Stomach (tissue), 4 donors: ENCODE data around the gene COX5B.

Experiments
- CTCF ChIP-seq, 7 experiments: fragments of 450-650 bp in 4 of 7; fragments of 200-600 bp in 3 of 7; sonication (generic) in 3 of 7; IDR thresholded peaks; one replicate each; pipeline ENCODE4 v1.5.1; 2016 to 2019; ENCODE audit warnings: antibody characterized with exemption in 7 of 7, control low read depth in 2 of 7, mild to moderate bottlenecking in 1 of 7
- EP300 ChIP-seq: sonication (generic); formaldehyde crosslinking; IDR thresholded peaks from one replicate; pipeline ENCODE4 v1.6.1; 2017; ENCODE audit warnings: antibody characterized with exemption
- POLR2A ChIP-seq, 4 donors: fragments of 450-650 bp; IDR thresholded peaks; one replicate each; pipeline ENCODE4 v1.6.1; 2016; ENCODE audit warnings: antibody characterized with exemption in 4 of 4, control low read depth in 2 of 4, mild to moderate bottlenecking in 1 of 4, moderate library complexity in 1 of 4
- POLR2AphosphoS5 ChIP-seq, 3 donors: sonication (generic); formaldehyde crosslinking; IDR thresholded peaks; one replicate each; pipeline ENCODE4 v1.6.1; 2016; ENCODE audit warnings: antibody characterized with exemption in 3 of 3

GRCh38 chr2:97691166-97691565, 45.3 kb downstream of the COX5B start:
- no peak for TF ChIP-seq CTCF (IDR thresholded peaks at IDR 0.05)
- TF ChIP-seq POLR2AphosphoS5 (IDR thresholded peaks at IDR 0.05), result no peak
- no peak for TF ChIP-seq POLR2A (IDR thresholded peaks at IDR 0.05)
- no peak for TF ChIP-seq EP300
